Ramos (cell line): ENCODE measurements around the gene FBXW8.

ENCODE experiments used
- in situ Hi-C: fragments of 300-500 bp; cut with MboI; formaldehyde crosslinking; loops from one replicate; pipeline ENCODE4 v1.14.3; 2022; ENCODE audit warnings: low sequenced_read_pairs; ENCODE audit not compliant: unreplicated experiment

Gene FBXW8, protein sequence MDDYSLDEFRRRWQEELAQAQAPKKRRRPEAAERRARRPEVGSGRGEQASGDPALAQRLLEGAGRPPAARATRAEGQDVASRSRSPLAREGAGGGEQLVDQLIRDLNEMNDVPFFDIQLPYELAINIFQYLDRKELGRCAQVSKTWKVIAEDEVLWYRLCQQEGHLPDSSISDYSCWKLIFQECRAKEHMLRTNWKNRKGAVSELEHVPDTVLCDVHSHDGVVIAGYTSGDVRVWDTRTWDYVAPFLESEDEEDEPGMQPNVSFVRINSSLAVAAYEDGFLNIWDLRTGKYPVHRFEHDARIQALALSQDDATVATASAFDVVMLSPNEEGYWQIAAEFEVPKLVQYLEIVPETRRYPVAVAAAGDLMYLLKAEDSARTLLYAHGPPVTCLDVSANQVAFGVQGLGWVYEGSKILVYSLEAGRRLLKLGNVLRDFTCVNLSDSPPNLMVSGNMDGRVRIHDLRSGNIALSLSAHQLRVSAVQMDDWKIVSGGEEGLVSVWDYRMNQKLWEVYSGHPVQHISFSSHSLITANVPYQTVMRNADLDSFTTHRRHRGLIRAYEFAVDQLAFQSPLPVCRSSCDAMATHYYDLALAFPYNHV

GRCh38 chr12:116910645-116911451 is at the start of gene FBXW8:
Gene FBXW8 (plus strand): TSS chr12:116910950. CDS start chr12:116911038, 88 bp downstream.
- in situ Hi-C loops: no loop called here

DNA sequence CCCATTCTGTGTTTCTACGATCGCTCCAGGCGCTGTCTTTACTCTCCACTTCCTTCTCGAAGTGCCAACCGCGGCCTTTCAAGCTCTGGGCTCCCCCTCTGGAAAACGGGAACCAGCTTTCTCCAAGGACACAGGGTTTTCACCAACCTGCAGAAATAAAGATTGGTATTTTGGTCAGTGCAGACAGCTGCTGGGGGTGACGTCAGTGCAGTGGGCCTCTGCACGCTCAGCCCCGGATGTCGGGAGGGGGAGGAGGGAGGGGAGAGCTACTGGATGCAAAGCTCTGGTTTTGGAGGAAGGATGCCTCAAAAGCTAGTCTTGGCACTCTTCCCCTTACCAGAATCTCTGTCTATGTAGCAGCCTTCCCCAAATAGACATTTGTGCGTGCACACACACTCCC is 49.4 kb upstream of the FBXW8 start:
- in situ Hi-C loops: no loop called here

- in situ Hi-C loops: no loop called here
Measured at GRCh38 chr12:116862167-116862566, 48.6 kb upstream of the FBXW8 start.

- in situ Hi-C loops: no loop called here
Measured at GRCh38 chr12:116863275-116863767, 47.4 kb upstream of the FBXW8 start.

DNA sequence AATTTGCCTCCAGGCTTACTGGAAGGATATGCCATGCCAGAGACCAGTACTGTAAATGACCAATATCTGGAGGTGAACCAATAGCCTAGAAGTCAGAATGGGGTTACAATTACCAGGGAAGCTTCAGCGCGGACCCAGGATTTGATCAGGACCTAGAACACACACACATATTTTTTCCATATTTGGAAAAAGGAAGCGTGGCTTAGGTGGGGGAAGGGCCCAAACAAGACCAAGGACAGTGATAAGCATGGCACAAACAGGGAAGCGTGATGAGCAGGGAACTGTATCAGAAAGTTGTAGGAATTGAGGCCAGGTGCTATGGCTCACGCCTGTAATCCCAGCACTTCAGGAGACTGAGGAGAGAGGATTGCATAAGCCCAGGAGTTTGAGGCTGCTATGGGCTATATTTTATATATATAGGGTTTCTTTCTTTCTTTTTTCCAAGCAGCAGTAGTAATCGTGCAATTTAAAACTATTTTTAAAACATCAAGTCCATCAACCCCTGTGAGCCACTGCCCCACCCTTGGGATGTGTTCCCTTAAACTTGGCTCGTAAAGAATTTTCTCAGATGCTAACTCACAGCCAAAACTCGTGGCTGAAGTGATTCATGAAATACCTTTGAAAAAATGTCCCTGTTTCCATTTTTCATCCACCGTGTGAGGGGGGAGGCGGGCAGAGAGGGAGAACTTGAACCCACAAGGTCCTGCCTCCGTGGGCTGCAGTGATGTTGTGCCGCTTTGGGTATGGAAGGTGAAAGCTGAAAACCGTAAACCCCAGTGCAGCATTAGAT is 46.2 kb upstream of the FBXW8 start:
- in situ Hi-C loops: no loop called here

- in situ Hi-C loops: no loop called here
Measured at GRCh38 chr12:116867523-116867922, 43.2 kb upstream of the FBXW8 start.

DNA sequence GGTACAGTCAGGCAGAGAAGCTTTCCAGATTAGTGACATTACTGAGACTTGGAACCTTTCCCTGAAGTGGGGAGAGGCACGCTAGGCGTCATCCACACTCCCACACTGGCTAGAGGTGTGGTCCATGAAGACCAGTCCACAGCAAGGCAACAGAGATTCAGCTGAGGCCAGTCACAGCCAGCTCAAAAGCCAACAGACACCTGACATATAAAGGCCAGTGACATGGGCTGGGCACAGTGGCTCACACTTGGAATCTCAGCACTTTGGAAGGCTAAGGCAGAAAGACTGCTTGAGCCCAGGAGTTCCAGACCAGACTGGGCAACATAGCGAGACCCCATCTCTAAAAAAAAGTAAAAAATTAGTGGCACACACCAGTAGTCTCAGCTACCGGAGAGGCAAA is 40.4 kb upstream of the FBXW8 start:
- in situ Hi-C loops: no loop called here

- in situ Hi-C loops: no loop called here
Measured at GRCh38 chr12:116874324-116874995, 36.3 kb upstream of the FBXW8 start.

DNA sequence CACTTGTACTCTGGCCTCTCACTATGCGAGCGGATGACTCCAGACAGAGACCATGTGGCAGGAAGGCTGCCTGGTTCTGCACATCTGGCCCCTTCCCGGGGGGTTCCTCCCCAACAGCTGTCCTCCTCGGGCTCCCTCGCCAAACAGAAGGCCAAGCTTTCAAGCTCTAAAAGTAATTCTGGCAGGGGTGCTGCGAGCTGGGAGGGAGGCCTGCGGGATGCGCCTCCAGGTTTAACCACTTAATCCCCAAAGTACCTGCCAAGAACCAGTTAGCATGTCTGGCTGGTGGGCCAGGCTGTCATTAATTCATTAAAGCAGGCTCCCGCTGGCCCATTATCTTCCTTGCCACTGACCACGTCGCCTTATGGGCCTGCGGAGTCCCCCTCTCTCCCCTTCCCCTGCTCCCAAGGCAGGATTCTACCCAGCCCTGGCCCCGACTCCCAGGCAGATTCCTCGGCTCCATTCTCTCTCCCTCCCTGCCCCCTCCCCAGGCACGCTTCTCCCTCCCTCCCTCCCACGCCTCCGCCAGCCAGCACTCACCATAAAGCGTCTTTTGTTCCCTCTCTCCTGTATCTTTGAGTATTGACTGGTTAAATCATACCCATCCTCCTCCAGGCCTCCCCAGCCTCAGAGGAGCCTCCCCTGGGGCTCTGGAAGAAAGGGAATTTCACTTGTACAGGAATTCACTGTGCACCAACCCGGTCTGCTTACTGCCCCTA is 34.4 kb upstream of the FBXW8 start:
- in situ Hi-C loops: no loop called here

- in situ Hi-C loops: no loop called here
Measured at GRCh38 chr12:116878567-116879508, 31.9 kb upstream of the FBXW8 start.

GRCh38 chr12:116879509-116880212 is 31.1 kb upstream of the FBXW8 start:
- in situ Hi-C loops: loop anchor here (10.0 kb wide), 1 partner anchor 175 kb away; no protein-coding TSS in a partner anchor

GRCh38 chr12:116880213-116880816 is 30.4 kb upstream of the FBXW8 start:
- in situ Hi-C loops: loop anchor here (10.0 kb wide), 1 partner anchor 176 kb away; no protein-coding TSS in a partner anchor

GRCh38 chr12:116880817-116881324 is 29.9 kb upstream of the FBXW8 start:
- in situ Hi-C loops: loop anchor here (10.0 kb wide), 1 partner anchor 176 kb away; no protein-coding TSS in a partner anchor

- in situ Hi-C loops: loop anchor here (10.0 kb wide), 1 partner anchor 177 kb away; no protein-coding TSS in a partner anchor
Measured at GRCh38 chr12:116881325-116881876, 29.3 kb upstream of the FBXW8 start, which contains the start of gene HRK. Gene HRK (minus strand): TSS chr12:116881441. CDS start chr12:116881307, 134 bp downstream.

- in situ Hi-C loops: loop anchor here (10.0 kb wide), 1 partner anchor 177 kb away; no protein-coding TSS in a partner anchor
Measured at GRCh38 chr12:116881877-116882507, 28.8 kb upstream of the FBXW8 start.
